HG02571 (cell line): ENCODE measurements around the gene CHRNA4.
"Not testable (repeated sequence)": the region's sequence is repeated elsewhere in the genome, so short reads cannot be mapped to it uniquely, and the experiment has no call there.

Experiments
- ATAC-seq: cut with Tn5 transposase; IDR thresholded peaks from one replicate; pipeline ENCODE4 v1.9.1; 2021; ENCODE audit warnings: mild to moderate bottlenecking, moderate library complexity; ENCODE audit not compliant: unreplicated experiment

Gene CHRNA4

GRCh38 chr20:63398744-63399514 is 37.8 kb upstream of the CHRNA4 start:
- ATAC-seq, result no peak

GRCh38 chr20:63397946-63398450 is 36.8 kb upstream of the CHRNA4 start:
- no peak for ATAC-seq

GRCh38 chr20:63397155-63397843 is 36.1 kb upstream of the CHRNA4 start:
- no peak for ATAC-seq

- no peak for ATAC-seq
These were observed 35.2 kb upstream of the CHRNA4 start for GRCh38 chr20:63396300-63396699.

- no peak for ATAC-seq
These were observed 34.6 kb upstream of the CHRNA4 start for GRCh38 chr20:63395723-63396122.

GRCh38 chr20:63394920-63395455 is 33.8 kb upstream of the CHRNA4 start:
- no peak for ATAC-seq

- ATAC-seq, result no peak
These were observed 33.1 kb upstream of the CHRNA4 start for GRCh38 chr20:63394069-63394919.

GRCh38 chr20:63393566-63393965 is 32.4 kb upstream of the CHRNA4 start:
- ATAC-seq, result no peak

- ATAC-seq, result no peak
These were observed 31.6 kb upstream of the CHRNA4 start for GRCh38 chr20:63392465-63393365.

GRCh38 chr20:63387917-63388316 is 26.8 kb upstream of the CHRNA4 start:
- ATAC-seq, result no peak

GRCh38 chr20:63387393-63387792 is 26.2 kb upstream of the CHRNA4 start:
- no peak for ATAC-seq

- ATAC-seq, result no peak
These were observed 25.3 kb upstream of the CHRNA4 start for GRCh38 chr20:63386491-63386890.

GRCh38 chr20:63385819-63386218 is 24.7 kb upstream of the CHRNA4 start:
- no peak for ATAC-seq

- no peak for ATAC-seq
These were observed 23.2 kb upstream of the CHRNA4 start for GRCh38 chr20:63384336-63384735.

GRCh38 chr20:63383556-63383955 is 22.4 kb upstream of the CHRNA4 start:
- ATAC-seq, result no peak

- no peak for ATAC-seq
These were observed 21.6 kb upstream of the CHRNA4 start for GRCh38 chr20:63382551-63383300.

GRCh38 chr20:63381781-63382431 is 20.8 kb upstream of the CHRNA4 start:
- no peak for ATAC-seq

GRCh38 chr20:63380346-63380870 is 19.3 kb upstream of the CHRNA4 start:
- ATAC-seq, result no peak

GRCh38 chr20:63379872-63380271 is 18.7 kb upstream of the CHRNA4 start:
- not testable (repeated sequence) for ATAC-seq
